RWPE1 (cell line): ENCODE data around the gene RBSN.
A peak's percentile ranks its signal among the peaks of the same experiment; 100 is the strongest.

ENCODE experiments used
- CTCF ChIA-PET: fragments of 350-600 bp; sonication (Branson Sonifier 250); formaldehyde crosslinking; extraction: SDS; loops from one replicate; lab custom pipeline; 2021; lab: Yijun Ruan, JAX
- POLR2A ChIA-PET: fragments of 400-600 bp; formaldehyde crosslinking; extraction: SDS; loops from one replicate; lab custom pipeline; 2020; ENCODE audit warnings: antibody characterized with exemption; ENCODE audit not compliant: low non-redundant PET; lab: Yijun Ruan, JAX
- DNase-seq: peaks from one replicate; pipeline ENCODE4 v3.0.0; 2012; ENCODE audit warnings: low spot score
- H3K27ac ChIP-seq: fragments of 450-650 bp; 2 replicates; pipeline ENCODE4 v1.5.1; 2017
- TF ChIP-seq, protein P1 (sequence below): fragments of 450-650 bp; conservative IDR thresholded peaks from 2 replicates; pipeline ENCODE4 v1.5.1; 2017; ENCODE audit warnings: low read depth, mild to moderate bottlenecking

The RBSN gene

DNA sequence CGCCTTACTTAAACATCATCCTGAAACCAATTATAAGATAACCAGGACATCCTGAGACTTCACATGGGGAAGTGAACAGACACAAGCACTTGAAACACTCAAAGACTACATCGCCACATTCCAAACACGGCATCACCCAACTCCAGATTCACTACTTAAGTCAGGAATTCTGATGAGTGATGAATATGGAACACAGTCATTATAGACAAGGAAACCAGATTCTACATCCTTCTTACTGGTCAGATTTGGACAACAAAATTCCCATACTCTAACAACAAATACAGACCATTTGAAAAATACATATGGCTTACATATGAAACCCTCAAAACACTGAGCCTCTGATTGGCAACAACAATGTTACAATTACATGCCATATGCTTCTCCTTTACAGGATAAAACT is 13.1 kb upstream of the RBSN start:
- ChIA-PET CTCF (no interaction called here), POLR2A (no interaction called here)
- no peak for DNase-seq
- TF ChIP-seq, protein P1, sequence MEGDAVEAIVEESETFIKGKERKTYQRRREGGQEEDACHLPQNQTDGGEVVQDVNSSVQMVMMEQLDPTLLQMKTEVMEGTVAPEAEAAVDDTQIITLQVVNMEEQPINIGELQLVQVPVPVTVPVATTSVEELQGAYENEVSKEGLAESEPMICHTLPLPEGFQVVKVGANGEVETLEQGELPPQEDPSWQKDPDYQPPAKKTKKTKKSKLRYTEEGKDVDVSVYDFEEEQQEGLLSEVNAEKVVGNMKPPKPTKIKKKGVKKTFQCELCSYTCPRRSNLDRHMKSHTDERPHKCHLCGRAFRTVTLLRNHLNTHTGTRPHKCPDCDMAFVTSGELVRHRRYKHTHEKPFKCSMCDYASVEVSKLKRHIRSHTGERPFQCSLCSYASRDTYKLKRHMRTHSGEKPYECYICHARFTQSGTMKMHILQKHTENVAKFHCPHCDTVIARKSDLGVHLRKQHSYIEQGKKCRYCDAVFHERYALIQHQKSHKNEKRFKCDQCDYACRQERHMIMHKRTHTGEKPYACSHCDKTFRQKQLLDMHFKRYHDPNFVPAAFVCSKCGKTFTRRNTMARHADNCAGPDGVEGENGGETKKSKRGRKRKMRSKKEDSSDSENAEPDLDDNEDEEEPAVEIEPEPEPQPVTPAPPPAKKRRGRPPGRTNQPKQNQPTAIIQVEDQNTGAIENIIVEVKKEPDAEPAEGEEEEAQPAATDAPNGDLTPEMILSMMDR, result no peak
- H3K27ac ChIP-seq, result no peak overlapping the region

DNA sequence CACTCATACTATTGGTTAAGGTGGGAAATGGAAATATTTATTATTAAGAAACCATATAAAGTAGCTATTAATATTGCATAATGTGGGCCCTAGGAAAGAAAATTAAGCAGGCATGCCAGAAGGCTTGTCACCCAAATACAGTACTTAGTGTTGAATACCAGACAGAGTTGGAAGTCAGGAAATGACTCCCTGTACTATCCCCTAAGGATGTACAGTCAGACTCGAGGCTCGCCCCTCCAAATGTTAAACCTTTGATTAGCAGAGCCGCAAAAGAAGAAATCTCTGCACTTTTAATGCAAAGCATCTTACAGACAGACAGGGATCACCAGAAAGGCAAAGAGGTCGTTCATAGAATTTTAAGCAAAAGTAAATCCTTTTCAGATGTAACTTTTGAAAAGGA is 11.3 kb upstream of the RBSN start:
- ChIA-PET CTCF (no interaction called here), POLR2A (no interaction called here)
- TF ChIP-seq, protein P1, result no peak

DNA sequence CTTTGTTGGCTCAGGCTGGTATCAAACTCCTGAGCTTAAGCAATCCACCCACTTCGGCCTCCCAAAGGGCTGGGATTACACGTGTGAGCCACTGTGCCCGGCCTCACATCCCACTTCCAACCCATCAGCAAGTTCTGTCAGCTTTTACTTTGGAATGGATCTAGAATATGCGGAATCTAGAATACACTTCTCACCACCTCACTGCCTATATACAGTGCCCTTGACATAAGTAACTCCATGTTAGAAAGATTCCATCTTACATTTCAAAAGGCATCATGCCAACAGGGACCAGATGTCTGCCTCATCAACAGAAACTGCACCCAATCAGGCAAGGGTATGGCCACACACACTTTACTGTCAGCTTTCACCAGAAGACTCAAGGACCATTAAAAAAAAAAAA is 9.9 kb upstream of the RBSN start:
- TF ChIP-seq, protein P1, result no peak
- ChIA-PET CTCF (interaction anchor here (0.6 to 1.7 kb wide), 8 partner anchors 57 to 1180 kb away, joined by 3 to 7 read pairs (median 4); no protein-coding TSS in a partner anchor), POLR2A (no interaction called here)
- H3K27ac ChIP-seq, result no peak overlapping the region
- DNase-seq, result no peak

More for the DNA sequence above, 11.3 kb upstream of the RBSN start:
- no peak for DNase-seq
- no peak overlapping the region for H3K27ac ChIP-seq

DNA sequence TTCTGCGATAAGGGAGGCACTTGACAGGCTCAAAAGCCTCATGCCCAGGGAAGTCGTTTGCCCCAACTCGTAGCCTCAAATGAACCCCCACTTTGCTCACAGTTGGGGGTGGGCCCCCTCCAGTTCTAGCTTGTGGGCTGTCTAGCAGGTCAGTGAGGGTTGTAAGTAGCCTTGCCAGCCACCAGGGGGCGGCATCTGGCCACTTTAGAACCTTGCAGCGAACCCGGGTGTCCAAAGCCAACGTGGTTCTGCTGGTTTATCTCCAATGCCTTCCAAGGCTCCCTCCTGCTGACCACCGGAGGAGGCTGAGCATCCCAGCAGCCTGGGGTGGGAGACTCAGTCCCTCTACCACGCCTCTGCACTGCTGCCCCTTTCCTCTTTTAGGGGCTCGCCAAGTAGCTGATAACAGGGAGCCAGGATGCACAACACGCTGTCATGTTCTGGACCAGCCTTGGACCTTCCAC is 9.2 kb upstream of the RBSN start:
- ChIA-PET CTCF (interaction anchor here (0.6 to 1.7 kb wide), 8 partner anchors 25 to 1181 kb away, joined by 3 to 7 read pairs (median 4); no protein-coding TSS in a partner anchor), POLR2A (no interaction called here)
- TF ChIP-seq, protein P1, result peak; percentile 84
- H3K27ac ChIP-seq, result no peak overlapping the region
- peak; percentile 72 for DNase-seq

DNA sequence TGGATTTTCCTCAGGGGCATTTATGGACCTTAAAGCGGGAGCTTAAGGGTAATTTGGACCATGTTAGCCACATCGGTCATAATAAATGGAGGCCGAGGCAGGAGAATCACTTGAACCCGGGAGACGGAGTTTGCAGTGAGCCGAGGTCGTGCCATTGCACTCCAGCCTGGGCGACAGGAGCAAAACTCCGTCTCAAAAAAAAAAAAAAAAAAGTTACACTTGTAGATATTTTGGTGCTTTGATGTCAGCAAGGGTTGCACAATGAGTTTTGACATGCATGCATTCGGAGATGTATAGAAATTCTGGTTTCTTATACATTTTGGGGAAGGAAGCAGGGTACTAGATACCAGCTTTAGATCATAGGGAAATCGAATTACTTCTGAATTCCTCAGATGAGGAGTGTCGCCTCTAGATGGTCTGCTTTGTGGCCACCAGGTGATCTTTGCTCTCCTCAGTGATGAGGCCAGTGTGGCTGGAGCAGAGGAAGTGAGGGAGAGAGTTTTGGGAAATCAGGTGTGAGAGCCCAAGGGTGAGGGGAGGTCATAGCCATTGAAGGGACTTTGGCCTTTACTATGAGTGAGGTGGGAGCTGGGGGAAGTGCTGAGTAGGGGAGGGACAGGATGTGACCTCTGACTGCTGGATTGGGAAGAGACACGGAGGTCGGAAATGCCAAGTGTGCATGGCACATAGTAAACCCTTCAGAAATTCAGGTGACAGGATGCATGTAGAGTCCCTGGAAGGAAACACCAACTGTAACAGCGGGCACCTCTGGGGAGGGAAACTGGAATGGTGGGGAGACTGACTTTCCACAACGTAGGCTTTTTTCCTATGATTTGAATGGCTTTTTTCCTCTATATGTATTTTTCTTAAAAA is 8.4 kb upstream of the RBSN start:
- no peak for DNase-seq
- ChIA-PET CTCF (interaction anchor here (0.6 to 1.7 kb wide), 5 partner anchors 24 to 907 kb away, joined by 3 to 7 read pairs (median 4); no protein-coding TSS in a partner anchor), POLR2A (no interaction called here)
- TF ChIP-seq, protein P1, result no peak
- no peak overlapping the region for H3K27ac ChIP-seq

DNA sequence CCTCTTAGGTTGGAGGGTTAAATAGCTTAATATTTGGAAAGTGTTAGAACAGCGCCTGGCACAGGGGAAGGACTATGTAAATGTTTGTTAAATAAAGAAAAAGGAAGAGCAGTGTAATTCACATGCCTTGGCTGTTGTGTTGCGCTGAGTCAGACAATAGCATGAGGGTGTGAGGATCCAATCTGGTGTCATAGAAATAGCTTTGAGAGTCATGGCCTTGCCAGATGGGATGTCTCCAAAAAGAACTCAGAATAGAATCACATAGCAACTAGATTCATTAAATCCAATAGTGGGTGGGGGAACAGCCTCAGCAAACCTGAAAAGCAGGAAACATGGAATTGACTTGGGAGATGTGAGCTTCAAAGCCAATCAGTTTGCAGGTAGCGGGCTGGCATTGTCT is 3.9 kb upstream of the RBSN start:
- TF ChIP-seq, protein P1, result no peak
- CTCF ChIA-PET, result no interaction called here
- DNase-seq, result no peak
- H3K27ac ChIP-seq, result peak overlapping the region; percentile 89
- POLR2A ChIA-PET, result no interaction called here
